NCI-H1105 treated with DMSO at 0.1 percent for 48 hours (cell line): ENCODE results near the gene CACNA1G.

Experiments used
- DNase-seq: peaks from one replicate; lab custom pipeline; 2025; lab: John Stamatoyannopoulos, UW

CACNA1G gene

DNA sequence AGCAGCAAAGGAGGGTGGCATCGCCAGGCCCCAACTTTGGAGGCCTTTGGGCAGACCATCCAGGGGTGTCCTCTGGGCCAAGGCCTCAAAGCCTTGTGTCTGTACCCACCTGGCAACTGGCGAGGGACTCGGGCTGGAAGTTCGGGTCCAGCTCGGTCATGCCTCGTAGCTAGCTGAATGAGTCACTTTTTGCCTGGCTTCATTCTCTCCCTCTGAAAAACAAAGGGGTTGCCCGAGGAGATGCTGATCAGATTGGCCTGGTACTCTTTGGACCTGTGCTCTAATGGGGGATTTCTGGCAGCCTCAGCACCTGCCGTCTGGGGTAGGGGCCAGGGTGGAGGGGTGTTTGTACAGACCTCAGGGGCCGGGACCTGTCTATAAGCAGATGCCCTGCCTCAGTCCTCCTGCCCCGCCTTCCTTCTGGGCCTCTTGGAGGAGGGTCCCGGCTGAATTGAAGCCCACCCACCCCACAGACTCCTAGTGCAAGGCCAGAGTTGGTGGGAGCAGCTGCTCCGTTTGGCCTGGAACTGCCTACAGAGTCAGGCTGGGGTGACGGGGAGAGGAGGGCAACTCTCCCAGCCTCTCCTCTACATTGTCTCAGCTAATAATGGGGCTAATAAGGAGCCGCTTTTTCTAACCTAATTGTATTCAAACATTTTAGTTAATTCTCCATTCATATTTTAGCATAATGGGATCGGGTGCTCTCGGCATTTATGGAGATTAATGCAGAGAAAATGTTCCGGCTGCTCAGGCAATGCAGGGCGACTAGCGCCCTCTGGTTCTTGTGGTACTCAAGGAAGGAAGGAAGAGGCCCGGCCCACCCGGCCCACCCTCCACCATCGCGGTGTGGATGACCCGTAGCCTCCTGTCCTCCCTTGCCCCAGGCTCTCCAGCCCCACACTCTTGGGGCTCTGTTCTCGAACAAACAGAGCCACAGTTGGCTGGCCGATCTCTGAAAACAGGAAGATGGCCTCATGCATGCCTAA, 52.8 kb downstream of the CACNA1G start:
- no peak for DNase-seq

DNA sequence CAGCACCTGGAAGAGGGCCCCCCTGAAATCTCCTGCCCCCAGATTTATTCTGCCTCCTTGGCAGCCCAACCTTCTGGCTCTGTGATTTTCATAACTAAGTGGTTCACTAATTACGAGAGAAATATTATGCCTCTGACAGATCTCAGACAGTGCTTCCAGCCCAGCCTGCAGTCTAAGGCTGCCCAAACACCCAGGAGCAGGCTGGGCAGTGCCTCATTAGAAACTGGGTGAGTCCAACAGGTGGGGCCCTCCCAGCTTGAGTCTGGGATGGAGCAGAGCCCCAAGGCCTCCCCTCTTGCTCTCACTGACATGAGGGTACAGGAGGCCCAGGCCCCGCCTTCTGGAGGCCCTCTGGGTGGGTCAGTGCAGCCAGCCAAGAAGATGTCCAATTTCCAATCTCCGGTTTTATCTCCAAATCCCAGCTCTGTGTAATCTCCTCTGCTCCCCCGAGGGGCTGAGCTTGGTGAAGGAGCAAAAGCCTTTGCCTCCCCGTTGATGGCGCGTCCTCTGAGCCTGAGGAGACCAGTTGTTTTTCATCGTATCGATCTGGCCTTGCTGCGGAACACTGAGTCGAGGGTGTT, 54.0 kb downstream of the CACNA1G start:
- DNase-seq, result no peak

- no peak for DNase-seq
Observed at GRCh38 chr17:50615828-50616227, 55.3 kb downstream of the CACNA1G start.

DNA sequence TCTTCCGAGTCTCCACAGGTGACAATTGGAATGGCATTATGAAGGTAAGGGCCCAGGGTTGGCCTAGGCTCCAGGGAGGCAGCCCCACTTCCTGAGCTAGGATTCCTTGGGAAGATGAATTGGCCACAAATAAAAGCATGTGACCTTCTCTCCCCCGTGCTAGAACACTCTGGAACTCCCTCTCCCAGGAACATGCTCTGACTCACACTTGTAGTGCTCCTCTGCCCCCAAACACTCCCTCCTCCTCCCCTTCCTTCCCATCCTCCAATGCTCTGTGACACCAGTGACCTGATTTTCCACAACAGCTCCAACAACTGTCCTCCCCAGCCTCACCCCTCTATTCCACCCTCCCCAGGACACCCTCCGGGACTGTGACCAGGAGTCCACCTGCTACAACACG, 57.8 kb downstream of the CACNA1G start:
- no peak for DNase-seq

- no peak for DNase-seq
Observed at GRCh38 chr17:50618941-50619340, 58.4 kb downstream of the CACNA1G start.

- no peak for DNase-seq
Observed at GRCh38 chr17:50619489-50619888, 59.0 kb downstream of the CACNA1G start.

GRCh38 chr17:50620237-50620636, 59.7 kb downstream of the CACNA1G start:
- DNase-seq, result no peak

- DNase-seq, result no peak
Observed at GRCh38 chr17:50620858-50621257, 60.3 kb downstream of the CACNA1G start.

- DNase-seq, result no peak
Observed at GRCh38 chr17:50621574-50622031, 61.1 kb downstream of the CACNA1G start.

DNA sequence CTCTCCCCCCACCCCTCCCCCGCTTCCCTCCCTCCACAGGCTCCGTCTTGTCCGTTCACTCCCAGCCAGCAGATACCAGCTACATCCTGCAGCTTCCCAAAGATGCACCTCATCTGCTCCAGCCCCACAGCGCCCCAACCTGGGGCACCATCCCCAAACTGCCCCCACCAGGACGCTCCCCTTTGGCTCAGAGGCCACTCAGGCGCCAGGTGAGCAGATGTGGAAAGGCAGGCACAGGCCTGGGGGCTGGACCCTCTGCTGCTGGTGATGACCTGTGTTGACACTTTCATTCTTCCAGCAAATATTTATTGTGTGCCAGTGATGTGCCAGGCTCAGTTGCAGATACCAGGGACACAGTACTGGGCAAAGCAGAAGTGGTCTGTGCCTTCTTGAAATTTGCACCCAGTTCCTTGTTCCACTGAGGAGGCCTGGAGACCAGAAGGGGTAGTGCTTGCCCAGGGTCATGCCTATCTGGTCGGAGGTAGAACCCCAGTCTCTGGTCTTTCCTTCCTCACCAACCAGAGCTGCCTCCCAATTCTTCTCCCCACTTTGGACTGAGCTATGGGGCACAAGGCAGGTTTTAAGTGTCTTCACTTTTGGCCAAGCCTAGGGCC, 63.9 kb downstream of the CACNA1G start:
- no peak for DNase-seq

- DNase-seq, result no peak
Observed at GRCh38 chr17:50625032-50625871, 64.7 kb downstream of the CACNA1G start.

DNA sequence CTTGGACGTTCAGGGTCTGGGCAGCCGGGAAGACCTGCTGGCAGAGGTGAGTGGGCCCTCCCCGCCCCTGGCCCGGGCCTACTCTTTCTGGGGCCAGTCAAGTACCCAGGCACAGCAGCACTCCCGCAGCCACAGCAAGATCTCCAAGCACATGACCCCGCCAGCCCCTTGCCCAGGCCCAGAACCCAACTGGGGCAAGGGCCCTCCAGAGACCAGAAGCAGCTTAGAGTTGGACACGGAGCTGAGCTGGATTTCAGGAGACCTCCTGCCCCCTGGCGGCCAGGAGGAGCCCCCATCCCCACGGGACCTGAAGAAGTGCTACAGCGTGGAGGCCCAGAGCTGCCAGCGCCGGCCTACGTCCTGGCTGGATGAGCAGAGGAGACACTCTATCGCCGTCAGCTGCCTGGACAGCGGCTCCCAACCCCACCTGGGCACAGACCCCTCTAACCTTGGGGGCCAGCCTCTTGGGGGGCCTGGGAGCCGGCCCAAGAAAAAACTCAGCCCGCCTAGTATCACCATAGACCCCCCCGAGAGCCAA, 65.6 kb downstream of the CACNA1G start:
- DNase-seq, result peak; percentile 67

DNA sequence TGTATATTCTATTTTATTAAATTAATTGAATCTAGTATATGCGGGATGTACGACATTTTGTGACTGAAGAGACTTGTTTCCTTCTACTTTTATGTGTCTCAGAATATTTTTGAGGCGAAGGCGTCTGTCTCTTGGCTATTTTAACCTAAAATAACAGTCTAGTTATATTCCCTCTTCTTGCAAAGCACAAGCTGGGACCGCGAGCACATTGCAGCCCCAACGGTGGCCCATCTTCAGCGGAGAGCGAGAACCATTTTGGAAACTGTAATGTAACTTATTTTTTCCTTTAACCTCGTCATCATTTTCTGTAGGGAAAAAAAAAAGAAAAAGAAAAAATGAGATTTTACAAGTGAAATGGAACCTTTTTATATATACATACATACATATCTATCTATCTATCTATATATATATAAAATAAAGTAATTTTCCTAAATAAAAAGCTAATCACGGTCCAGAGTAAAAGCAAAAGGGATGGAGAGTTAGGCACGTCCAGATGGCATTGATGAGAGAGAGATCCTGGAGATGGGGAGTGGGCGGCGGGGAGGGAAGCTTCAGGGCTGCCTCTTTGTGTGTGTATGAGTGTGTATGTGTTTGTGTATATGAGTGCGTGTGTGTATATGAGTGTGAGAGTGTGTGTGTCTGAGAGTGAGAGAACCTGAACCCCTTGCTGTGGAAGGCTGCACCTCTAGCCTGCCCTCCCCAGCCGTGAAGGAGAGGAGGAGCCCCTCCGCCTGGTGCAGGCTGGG, 66.7 kb downstream of the CACNA1G start:
- no peak for DNase-seq

GRCh38 chr17:50627782-50628601, 67.5 kb downstream of the CACNA1G start:
- DNase-seq, result no peak

- DNase-seq, result no peak
Observed at GRCh38 chr17:50629902-50630301, 69.4 kb downstream of the CACNA1G start.

DNA sequence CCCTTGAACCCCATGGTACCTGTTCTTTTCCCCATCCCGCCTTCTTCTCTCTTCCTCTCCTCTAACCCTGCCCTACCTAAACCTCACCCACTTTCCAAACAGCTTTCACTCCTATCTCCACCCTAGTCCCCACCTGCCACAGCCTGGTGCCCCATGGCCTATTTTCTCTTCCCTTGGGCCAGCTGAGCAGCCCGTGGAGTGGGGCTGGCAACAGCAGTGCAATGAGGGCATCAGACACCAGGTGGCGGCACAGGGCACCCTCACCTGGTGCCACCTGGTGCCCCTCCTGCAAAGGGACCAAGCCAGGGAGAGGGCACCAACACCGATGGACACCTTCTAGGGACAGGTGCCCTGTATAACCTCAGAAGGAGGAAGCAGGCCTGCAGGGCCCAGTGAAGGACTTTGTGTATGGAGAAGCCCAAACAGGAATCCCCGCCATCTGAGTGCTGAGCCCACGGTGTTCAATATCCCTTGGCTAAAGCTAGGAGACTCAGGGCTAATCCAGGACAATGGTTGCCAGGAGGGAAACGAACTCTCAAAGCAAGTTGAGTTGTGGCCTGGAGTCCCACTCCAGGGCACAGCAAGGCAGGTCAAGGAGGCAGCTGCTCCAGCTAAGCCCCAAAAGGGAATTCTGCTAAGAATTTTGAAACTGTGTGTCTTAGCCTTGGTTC, 70.1 kb downstream of the CACNA1G start:
- peak; percentile 44 for DNase-seq

DNA sequence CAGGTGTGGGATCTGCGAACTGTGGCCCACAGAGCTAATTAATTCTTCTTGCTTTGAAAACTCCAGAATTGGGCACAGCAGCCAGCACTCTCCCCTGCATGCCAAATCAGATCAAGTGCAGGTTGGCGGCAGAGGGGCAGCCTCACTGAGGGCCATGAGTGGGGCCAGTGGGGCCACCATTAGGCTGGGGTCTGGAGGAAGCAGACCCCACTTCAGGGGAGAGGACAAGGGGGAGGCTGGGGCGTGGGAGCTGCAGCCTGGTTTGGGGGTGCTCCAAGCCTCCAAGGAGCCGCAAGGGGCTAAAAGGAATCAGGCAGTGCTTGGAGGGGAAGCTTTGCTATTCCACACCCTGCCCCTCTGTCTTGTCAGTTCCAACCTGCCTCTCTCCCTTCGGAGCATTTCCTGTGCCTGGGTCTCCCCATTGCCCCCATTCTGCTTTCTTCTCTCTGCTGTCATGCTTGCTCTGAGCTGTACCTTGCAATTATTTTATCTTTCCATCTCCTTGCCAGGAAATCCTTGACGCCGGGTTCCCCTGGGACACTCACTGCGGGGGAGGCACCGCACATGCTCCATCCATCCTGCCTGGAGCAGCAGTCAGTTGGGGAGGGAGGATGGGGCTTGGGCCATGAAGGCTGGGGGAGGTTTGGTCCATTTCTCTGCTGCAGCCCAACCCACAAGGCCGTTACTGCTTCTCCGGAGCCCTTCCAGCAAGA, 70.8 kb downstream of the CACNA1G start:
- no peak for DNase-seq

DNA sequence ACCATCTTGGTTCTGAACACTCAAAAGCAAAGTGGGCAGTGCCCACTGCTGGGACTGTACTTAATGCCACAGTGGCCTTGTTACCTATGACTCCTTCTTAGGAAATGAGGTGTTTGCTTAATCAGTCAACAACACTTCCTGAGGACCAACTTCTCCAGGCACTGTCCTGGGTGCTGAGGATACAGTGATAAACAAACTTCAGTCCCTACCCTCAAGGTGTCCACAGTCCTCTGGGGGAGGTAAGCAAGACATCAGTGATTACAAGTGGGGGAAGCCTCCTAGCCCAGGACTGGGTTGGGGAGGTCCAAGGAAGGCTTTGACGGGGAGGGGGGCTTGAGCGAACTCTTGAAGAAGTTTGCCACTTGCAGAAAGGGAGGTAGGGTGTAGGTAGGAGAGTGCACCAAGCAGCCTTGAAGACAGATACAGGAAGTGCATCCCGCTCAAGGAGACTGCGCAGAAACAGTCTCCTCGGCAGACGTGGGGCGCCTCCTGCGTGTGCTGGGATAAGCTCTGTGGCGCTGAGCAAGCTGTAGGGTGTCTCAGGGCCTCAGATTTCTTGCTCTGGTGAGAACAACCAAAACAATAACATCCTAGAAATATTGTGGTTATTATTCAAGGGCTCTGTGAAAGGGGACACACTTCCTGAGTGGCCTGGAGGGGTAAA, 71.5 kb downstream of the CACNA1G start:
- no peak for DNase-seq
